ENCODE measurements around the gene TTLL6. TPM values are rescaled to one million over a fixed set of nuclear protein-coding genes. Genes with fewer than 3 reads are reported as not detected.
"Not testable (repeated sequence)": the region's sequence is repeated elsewhere in the genome, so short reads cannot be mapped to it uniquely, and the experiment has no call there.

Gene TTLL6
- total RNA-seq, 1 donor from 2014 or later: 0.07 TPM

DNA sequence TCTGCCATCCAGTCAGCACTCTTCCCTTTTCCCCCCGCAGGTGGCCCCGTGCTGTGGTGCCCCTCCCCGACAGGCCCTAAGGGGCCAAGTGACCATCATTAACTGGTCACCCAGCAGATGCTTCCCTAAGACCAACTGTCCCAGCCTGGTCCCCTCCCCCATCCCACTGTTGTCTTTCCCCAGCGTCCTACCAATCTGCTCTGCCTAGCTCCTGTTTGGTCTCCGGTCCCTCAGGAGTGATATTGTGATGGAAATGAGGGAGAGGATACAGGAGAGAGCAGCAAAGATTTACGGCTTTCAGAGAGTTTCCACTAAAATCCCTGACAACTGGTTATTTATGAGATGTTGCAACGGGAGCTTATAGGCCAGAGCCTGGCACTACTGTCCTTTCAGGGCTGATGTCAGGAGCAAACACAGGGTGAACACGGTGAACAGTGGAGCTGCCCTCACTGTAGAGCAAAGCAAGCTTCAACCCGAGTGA, 1.4 kb upstream of the TTLL6 start:
- intact Hi-C loops (cut with micrococcal nuclease): no loop called here

DNA sequence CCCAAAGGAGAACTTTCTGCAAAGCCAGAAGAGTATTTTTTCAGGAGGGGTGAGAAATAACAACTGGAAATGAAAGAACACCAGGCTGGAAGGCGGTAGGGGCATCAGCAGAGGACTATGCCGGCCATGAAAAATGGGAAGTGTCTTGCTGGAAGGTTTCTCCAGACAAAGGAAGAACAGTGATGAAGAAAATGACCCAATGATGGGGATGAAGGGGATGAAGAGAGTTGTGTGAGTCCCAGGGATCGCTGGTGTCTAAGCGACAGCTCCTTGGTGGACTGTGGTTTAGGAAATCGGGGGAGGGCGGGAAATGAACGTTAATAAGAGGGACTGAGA, 623 bp downstream of the TTLL6 start:
- intact Hi-C loops (cut with micrococcal nuclease): no loop called here

DNA sequence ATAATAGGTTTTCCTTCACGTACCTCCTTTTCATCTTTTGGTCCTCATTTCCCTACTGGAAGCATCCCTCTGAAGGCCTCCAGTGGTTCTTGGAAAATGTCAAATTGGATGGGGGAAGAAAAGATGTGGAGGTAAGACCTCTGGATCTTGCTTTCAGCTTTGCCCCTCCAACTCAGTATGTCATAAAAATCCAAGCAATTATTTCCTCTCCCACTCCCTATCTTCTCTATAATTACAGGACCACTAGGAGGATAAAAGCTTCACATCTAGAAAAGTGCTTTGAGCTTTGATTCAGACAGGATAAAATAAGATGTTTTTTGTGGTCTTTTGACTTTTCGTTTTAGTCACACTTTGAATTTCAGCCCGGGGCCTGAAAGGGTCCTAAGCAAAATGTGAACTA, 1.7 kb downstream of the TTLL6 start:
- intact Hi-C loops (cut with micrococcal nuclease): no loop called here

DNA sequence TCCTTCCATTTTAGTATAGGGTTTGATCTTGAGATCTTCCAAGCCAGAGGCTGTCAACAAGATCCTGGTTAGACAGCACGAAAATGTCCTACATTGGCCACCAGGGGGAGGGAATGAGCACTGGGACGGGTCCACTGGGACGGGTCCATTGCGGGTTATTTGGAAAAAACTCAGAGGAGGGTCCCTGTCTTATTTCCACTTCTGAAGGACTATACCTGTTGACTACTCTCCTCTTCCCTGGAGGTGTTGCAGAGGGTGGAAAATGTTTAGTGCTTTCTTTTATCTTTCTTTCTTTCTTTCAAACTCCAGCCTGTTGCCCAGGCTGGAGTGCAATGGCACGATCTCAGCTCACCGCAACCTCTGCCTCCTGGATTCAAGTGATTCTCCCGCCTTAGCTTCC, 2.5 kb downstream of the TTLL6 start:
- intact Hi-C loops (cut with micrococcal nuclease): loop anchor here (1.0 kb wide), 1 partner anchor 65 kb away; no protein-coding TSS in a partner anchor

DNA sequence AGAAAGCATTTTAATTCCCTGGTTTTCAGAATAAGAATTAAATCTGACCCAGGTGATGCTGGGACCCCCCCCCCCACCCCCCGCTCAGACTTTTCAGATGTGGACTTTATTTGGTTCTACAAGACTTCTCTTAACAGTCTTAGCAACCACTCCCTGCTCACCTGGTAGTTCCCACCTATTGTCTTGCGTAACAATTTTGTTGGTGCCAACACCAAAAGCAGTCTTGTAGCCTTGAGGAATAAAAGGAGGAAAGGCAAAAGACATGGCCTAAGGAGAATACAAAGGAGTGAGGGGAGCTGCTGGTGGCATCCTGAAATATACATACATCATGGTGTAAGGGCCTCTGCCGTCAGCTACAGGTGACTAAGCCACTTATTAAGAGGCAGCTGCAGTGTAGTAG, 5.0 kb downstream of the TTLL6 start:
- intact Hi-C loops (cut with micrococcal nuclease): no loop called here

DNA sequence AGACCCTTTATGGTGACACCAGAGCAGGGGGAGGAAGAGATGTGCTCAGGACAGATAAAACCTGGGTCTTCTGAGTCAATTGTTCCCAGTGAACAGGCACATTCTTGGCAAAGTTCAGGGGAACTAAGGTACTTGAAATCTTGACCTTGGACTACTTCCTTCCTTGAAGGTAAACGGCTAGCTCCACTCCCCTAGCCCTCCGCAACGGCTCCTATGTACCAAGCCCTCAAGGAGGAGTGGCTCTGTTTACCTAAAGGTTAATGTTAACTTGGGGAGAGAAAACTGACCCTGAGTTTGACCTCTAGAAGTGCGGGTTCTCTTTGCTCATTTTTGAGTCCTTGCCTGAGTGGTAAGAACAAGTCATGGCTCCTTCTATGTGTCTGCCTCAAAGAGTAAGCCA, 7.8 kb downstream of the TTLL6 start:
- intact Hi-C loops (cut with micrococcal nuclease): no loop called here

DNA sequence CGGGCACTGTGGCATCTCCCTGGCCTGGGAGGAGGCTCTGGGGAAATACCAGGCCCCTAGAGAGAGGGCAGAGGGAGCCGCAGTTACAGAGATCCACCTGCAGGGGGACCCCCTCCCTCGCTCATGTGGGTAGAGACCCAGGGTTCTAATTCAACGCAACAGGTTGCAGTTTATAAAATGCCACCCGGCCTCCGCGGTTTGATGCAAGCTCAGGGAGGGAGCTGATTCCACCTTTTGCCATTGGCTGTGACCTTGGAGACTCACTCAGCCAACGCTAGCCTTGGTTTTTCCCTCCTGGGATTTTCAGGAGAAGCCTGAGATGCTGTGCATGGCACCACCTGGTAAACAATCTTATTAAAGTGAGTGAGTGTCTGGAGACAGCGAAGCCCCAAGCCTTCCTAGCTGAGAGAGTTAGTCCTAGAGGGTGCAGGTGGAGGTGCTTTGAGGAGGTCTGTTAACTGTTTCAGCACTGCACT, 12.1 kb downstream of the TTLL6 start:
- intact Hi-C loops (cut with micrococcal nuclease): loop anchor here (1.0 to 5.0 kb wide), 3 partner anchors 74 to 128 kb away; no protein-coding TSS in a partner anchor

DNA sequence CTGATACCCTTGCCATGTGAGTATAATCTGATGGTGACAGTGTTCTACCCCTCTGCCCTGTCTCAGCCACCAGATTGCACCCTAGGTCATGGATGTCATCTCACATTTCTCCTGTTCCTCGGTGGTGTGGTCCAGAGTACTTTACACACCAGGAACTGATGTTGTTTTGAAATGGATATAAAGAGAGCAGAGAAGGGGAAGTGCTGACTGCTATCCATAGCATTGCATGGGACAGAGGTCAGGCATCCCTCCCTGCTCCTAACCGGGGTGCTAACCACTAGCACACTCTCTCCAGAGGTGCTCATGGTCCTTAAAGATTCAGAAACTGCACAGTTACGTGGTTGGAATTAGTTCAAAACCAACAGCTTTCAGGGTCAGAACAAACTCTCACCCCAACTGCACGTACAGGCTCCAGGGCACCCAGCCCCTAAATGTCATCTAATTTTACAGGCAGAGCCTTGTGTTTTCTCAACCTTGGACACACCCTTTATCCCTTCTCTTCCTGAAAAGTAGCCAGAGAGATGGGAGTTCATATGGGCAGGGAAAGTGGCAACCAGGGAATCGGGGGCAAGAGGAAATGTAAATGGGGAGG, 16.3 kb downstream of the TTLL6 start:
- intact Hi-C loops (cut with micrococcal nuclease): loop anchor here (5.0 kb wide), 1 partner anchor 123 kb away; no protein-coding TSS in a partner anchor

DNA sequence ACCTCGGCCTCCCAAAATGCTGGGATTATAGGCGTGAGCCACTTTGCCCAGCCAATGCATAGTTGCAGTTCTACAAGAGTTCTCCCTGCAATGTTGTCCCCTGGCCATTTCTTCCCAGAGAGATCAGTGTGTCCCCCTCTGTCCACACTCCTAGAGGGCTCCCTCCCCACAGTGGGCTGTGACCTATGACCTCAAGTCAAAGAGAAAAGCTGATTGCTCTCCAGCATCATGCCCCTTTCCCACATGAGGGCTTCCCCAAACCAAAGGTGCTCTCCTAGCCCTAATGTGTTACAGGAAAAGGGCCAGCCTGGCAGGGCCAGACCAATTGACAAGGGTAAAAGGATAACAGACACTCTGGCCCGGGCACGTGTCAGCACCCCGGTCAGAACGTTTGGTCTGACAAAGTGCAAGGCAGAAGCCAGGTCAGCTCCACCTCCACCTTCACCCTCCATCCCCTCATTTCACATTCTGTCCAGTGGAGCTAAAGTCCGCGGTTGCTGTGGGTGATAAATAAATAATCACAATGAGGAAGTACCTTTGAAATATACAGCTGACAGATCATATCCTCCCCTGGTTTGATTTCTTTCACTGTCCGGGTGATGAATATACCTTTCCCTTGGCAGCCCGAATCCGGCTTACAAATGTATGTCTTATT, 17.8 kb downstream of the TTLL6 start:
- intact Hi-C loops (cut with micrococcal nuclease): no loop called here

DNA sequence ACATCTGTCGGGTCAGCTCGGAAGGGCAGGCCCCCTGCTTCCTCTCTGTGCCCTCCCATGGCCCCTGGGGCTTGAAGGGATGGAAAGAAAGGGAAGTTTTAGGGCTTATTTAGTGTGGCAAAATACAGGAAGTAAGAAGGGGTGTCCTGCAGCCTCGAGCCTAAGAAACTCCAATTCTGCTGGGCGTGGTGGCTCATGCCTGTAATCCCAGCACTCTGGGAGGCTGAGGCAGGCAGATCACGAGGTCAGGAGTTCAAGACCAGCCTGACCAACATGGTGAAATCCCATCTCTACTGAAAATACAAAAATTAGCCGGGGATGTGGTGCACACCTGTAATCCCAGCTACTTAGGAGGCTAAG, 20.9 kb downstream of the TTLL6 start:
- intact Hi-C loops (cut with micrococcal nuclease): not testable (repeated sequence)

DNA sequence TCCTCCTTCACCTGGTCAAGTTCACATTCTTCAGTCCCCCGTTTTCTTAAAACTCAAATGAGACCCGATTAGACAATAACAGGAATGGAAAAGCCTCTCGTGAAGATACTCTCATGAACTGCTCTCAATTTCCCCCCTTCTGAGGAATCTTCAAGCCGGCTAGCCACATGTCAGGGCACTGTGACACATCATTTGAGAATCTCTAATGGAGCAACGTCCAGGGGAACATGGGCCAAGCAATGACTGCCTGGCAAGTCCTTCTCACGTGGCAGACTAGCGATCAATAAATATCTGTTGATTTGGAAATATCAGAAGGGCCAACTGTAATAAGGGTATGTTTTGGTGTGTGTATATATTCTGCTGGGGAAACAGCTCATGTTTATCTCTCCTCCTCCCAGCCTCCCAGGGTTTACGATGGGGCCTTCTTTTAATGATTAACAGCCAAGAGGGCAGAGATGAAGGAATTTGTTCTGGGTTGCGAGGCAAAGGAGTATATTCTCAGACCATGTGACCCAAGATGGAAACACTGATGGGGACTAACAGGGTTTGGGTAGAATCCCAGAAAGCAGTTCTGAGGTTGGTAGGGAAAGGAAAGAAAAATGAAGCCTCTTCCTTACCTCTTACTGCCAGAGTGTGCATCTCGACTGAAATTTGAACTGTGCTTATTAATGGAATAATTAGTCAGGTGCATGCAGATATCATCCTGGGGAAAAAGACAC, 21.4 kb downstream of the TTLL6 start:
- intact Hi-C loops (cut with micrococcal nuclease): no loop called here

DNA sequence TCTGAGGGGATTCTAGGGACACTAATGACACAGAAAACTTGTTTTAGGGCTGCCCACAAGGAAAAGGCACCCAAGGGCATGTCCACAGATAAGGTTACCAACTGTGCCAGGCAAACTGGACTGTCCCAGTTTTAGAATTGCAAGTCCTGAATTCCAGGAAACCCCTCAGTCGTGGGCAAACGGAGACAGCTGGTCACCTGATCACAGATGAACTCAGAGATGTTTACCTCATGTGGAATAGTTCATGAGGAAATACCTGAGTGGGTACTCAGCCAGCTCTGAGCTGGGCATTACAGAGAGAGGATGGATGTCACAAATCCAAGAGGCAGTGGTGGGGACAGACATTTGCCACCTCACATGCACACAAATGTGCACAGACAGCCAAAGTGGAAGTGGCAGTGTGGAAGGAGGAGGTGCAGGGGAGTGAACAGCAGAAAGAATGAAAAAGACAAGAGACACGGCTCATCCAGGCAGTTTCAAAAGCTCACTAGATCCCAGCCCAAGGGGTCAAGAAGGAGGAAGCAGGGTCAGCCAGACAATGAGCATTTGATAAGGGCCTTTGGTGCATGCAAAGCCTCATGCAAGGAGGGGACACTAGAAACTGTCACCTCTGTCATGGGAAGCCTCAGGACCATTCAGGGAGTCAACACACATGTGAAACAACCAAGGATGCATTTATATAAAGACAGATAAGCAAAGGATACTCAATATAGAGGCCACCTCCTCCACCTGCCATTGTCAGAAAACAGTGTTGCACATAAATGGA, 24.8 kb downstream of the TTLL6 start:
- intact Hi-C loops (cut with micrococcal nuclease): no loop called here

DNA sequence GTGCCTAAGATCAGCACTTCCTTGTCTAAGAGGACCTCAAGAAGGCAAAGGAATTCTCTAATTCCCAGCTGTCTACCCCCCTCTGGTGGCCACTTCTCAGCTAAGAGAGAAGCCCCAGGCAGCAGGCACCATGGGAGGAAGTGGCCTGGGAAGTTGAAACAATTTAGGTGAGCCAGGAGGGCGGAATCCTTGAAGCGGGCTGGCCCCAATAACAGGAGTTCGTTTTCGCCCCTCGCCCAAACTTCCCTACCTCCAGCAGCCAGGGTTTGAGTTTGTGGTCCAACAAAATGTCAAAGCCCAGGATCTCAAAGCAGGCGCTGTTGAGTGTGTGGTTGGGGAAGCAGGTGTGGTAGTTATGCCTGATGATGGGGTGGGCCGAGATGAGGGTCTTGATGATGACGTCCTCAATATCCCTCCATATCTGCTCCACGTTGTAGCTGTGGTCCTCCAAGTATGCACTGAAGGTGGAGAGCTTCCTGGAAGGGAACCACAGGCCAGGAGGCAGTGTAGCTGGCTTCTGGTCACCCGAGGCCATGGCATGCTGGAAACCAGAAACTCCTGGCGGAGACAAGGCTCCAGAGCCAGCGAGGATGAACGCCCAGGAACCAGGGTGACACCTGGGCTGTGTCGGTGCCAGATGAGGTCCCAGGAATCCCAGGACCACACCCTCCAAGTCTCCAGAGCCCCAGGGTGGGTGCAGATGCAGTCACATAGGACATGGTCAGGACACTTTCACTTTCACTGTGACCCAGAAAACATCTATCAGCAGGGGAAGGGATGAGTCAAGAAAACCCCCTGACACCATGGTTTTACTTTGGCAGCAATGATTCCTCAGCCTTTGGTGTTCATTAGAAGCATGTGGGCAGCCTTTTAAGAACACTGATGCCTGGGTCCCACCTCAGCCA, 25.6 kb downstream of the TTLL6 start:
- intact Hi-C loops (cut with micrococcal nuclease): no loop called here

DNA sequence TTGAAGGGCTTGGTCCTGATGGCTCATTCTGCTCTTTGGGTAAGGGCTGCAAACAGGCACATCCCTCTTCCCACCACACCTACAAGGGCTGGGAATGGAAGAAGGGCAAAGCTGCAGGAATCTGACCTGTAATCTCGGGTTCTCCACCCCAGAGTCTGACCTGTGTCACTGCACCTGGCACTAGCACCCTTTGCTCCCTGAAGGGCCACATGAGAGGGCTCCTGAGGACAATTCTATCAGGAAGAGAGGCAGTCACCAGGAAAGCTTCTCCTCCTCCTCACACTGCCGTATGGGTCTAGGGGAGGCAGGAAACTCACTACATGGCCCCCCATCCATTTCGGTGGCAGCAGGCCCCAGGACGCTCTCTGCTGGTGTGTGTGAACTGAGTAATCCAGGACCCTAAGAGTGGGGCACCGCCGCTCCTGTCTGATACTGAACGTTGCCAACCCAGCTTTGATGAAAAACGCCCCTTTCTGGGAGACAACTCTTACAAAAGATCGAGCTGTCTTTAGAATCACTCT, 26.4 kb downstream of the TTLL6 start:
- intact Hi-C loops (cut with micrococcal nuclease): no loop called here

DNA sequence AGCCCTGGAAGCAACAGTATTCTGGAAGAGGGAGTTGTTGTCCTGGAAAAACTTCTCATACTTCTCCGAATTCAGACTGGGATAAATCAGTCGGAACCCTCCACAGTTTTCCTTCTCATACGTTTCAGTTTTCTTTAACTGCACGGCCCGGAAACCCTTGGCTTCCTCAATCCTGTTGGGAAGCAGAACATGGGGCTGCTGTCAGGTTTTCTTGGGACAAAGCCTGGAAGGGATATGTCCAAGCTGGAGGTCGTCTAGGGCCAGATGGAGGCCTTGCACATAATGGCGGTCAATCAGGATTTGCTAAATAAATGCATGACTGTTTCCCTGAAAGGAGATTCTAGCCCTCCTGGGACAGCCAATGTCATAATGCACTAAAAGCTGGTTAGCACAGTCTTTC, 29.2 kb downstream of the TTLL6 start:
- intact Hi-C loops (cut with micrococcal nuclease): no loop called here

DNA sequence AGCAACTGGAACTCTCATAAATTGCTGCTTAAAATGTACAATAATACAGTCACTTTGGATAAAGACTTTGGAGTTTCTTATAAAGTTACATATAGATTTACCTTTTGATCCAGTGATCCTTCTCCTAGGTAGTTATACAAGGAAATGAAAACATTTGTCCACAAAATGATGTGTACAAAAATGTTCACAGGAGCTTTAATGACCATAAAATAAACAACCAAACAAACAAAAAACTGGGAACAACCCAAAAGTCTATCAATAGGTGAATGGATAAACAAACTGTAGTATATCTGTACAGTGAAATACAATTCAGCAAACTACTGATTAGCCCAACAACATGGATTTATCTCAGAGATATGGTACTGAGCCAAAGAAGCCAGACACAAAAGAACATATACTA, 37.6 kb downstream of the TTLL6 start:
- intact Hi-C loops (cut with micrococcal nuclease): no loop called here

DNA sequence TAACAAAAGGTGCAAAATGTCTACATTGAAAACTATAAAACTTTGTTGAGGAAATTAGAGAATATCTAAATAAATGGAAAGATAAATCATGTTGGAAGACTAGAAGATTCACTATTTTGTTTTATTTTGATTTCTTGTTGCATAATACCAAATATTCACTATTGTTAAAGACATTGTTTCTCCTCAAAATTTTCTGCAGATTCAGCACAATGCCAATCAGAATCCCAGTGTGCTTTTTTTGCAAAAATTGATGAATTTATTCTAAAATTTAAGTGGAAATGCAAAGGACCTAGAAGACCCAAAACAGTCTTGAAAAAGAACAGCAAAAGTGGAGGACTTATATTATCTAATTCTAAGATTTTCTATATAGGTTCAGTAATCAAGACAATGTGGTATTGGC, 40.4 kb downstream of the TTLL6 start:
- intact Hi-C loops (cut with micrococcal nuclease): no loop called here

DNA sequence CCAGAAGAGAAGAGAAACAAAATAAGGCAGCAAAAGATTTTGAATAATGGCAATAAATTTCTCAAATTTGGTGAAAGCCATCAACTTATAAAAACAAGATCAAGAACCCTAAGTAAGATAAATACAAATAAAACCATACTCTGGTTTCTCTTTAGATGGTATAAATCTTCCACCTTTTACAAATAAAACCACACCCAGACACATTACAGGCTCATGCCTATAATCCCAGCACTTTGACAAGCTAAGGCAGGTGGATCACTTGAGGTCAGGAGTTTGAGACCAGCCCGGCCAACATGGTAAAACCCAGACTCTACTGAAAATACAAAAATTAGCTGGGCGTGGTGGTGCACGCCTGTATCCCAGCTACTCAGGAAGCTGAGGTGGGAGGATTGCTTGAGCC, 43.8 kb downstream of the TTLL6 start:
- intact Hi-C loops (cut with micrococcal nuclease): no loop called here

DNA sequence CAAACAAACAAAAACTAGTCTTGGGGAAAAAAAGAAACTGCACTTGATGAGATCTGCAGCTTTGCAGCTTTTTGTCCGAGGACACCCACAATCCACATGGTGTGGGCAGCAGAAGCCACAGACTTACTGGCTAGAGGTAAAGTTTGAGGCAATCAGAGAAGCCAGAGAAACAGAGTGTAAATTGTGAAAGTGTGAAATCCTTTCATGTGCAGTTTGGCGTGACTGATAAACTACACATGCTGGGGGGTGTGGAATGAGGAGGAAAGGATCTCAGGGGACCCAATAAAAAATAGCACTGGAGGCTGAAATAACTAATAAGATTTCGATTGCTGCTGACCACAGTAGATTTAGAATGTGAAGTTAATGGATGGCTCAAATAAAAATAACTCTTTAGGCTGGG, 46.1 kb downstream of the TTLL6 start:
- intact Hi-C loops (cut with micrococcal nuclease): no loop called here

DNA sequence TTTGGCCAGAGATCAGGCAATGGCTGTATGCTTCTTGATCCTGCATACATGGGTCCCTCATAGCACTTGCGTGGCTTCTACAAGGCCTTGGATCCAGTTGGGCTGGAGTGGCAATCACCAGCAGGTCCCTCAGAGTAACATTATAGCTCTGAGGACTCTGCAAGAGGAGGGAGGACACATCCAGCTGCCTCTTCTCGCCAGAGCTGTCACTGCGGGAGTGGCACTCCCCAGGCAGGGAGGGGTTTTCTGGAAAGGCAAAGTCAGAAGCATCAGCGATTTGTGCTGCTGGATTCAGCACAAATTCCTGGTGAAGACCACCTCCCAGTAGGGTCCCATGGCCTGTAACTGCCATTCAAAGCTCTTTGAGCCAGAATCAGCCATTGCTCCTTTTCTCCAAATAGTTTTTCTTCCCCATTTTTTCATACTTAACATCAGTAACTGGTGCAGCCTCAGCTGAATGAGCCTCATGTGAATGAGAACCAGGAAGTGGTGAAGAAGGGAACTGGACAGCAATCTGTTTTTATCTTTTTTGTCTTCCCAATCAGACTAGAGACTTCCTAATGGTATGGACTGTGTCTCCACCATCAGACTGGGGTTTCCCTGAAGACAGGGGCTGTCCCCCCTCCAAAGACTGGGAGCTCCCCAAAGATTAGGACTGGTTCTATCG, 47.9 kb downstream of the TTLL6 start:
- intact Hi-C loops (cut with micrococcal nuclease): no loop called here

Data from T-helper 2 cell treated with Interferon-gamma antibody and Interleukin-4, amounts not matched to agents 100 ng/mL and 5 ng/mL, for 36 hours (primary cell).